Measurements from ENCODE around the gene STPG4. TPM values are rescaled to one million over a fixed set of nuclear protein-coding genes. Genes with fewer than 3 reads are reported as not detected.
A peak's percentile ranks its signal among the peaks of the same experiment; 100 is the strongest.
"Not testable (repeated sequence)": the region's sequence is repeated elsewhere in the genome, so short reads cannot be mapped to it uniquely, and the experiment has no call there.

The STPG4 gene
- total RNA-seq, 6 experiments from 2014 or later, result 0.19 to 0.40 (median 0.25) TPM; not detected in 3

- H3K27ac Mint-ChIP-seq, result peak overlapping the region; percentile 78
- H3K4me1 Mint-ChIP-seq (ENCODE audit: low read depth), result peaks cover 54% of the 10 kb centered on the region
- peak; percentile 82 for DNase-seq
- H3K36me3 Mint-ChIP-seq (ENCODE audit: low read depth), result peaks cover 5% of the 10 kb centered on the region; the same call in 1 of the 2 replicates
- peak overlapping the region; percentile 65 for H3K4me3 Mint-ChIP-seq
- no peaks in the 10 kb centered on the region for H3K27me3 Mint-ChIP-seq (ENCODE audit: insufficient read depth)
- H3K9me3 Mint-ChIP-seq, result peaks cover 5% of the 10 kb centered on the region
- TF ChIP-seq CTCF (IDR thresholded peaks at IDR 0.05), result no peak
Measured at GRCh38 chr2:47119001-47119400, 36.1 kb downstream of the STPG4 start.

- Mint-ChIP-seq H3K27me3 (ENCODE audit: insufficient read depth) (no peaks in the 10 kb centered on the region), H3K36me3 (ENCODE audit: low read depth) (peaks cover 5% of the 10 kb centered on the region; the same call in 1 of the 2 replicates), H3K9me3 (peaks cover 5% of the 10 kb centered on the region), H3K27ac (peak overlapping the region; percentile 78), H3K4me3 (peak overlapping the region; percentile 65), H3K4me1 (ENCODE audit: low read depth) (peaks cover 54% of the 10 kb centered on the region)
- no peak for DNase-seq
- TF ChIP-seq CTCF (IDR thresholded peaks at IDR 0.05), result no peak
Measured at GRCh38 chr2:47118581-47118980, 36.5 kb downstream of the STPG4 start.

DNA sequence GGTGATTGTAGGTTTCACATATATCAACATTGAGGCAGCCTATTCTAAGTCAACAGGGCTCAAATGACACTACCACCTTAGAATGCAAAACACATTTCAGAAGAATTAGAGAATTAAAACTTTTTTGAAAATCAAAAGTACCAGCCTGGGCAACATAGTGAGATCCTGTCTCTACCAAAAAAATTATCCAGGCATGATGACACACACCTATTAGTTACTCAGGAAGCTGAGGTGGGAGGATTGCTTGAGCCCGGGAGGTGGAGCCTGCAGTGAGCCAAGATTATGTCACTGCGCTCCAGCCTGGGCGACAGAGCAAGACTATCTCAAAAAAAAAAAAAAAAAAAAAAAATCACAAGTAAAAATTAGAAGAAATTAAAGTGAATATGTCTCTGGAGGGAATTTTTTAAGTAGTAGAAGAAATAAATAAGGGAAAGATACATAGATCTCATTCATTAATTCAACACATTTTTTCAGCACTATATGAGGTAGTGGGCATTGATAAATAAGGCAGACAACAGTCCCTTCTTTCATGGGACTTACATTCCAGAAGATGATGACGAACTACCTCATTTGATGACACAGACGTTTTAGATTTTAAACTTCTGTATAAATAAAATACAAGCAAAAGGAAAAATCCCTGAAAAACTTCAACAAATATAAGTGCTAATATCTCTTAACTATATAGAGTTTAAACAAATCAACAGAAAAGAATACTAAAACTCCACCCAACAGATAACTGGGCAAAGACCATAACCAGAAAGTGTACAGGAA, 42.3 kb downstream of the STPG4 start:
- no peaks in the 10 kb centered on the region for H3K9me3 Mint-ChIP-seq
- peaks cover 32% of the 10 kb centered on the region for H3K4me1 Mint-ChIP-seq (ENCODE audit: low read depth)
- H3K36me3 Mint-ChIP-seq (ENCODE audit: low read depth), result peaks cover 4% of the 10 kb centered on the region; the same call in 1 of the 2 replicates
- H3K4me3 Mint-ChIP-seq, result no peak overlapping the region
- DNase-seq, result no peak
- H3K27ac Mint-ChIP-seq, result no peak overlapping the region
- TF ChIP-seq CTCF (IDR thresholded peaks at IDR 0.05), result no peak
- no peaks in the 10 kb centered on the region for H3K27me3 Mint-ChIP-seq (ENCODE audit: insufficient read depth)

GRCh38 chr2:47109680-47110079, 45.4 kb downstream of the STPG4 start:
- H3K27me3 Mint-ChIP-seq (ENCODE audit: insufficient read depth), result no peaks in the 10 kb centered on the region; the same call in 1 of the 2 replicates
- peaks cover 19% of the 10 kb centered on the region for H3K4me1 Mint-ChIP-seq (ENCODE audit: low read depth)
- DNase-seq, result no peak
- no peaks in the 10 kb centered on the region for H3K9me3 Mint-ChIP-seq
- H3K36me3 Mint-ChIP-seq (ENCODE audit: low read depth), result peaks cover 4% of the 10 kb centered on the region; the same call in 1 of the 2 replicates
- no peak overlapping the region for H3K4me3 Mint-ChIP-seq
- H3K27ac Mint-ChIP-seq, result no peak overlapping the region
- no peak for TF ChIP-seq CTCF (IDR thresholded peaks at IDR 0.05)

DNA sequence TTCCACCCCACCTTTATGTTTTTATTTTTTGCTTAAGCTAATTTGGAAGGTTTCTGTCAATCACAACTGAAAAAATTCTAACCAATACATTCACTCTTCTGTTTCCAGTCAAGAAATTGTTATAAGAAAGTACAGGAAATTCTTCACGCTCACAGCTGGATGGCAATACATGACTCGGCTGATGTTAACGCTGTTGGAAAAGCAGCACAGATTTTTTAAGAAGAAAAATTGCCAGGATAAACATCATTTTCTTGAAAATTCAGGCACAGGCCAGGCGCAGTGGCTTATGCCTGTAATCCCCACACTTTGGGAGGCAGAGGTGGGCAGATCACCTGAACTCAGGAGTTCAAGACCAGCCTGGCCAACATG, 46.1 kb downstream of the STPG4 start:
- TF ChIP-seq CTCF (IDR thresholded peaks at IDR 0.05), result no peak
- no peak overlapping the region for H3K27ac Mint-ChIP-seq
- no peak for DNase-seq
- H3K4me3 Mint-ChIP-seq, result no peak overlapping the region
- H3K27me3 Mint-ChIP-seq (ENCODE audit: insufficient read depth), result no peaks in the 10 kb centered on the region; the same call in 1 of the 2 replicates
- H3K9me3 Mint-ChIP-seq, result no peaks in the 10 kb centered on the region
- peaks cover 4% of the 10 kb centered on the region; the same call in 1 of the 2 replicates for H3K36me3 Mint-ChIP-seq (ENCODE audit: low read depth)
- H3K4me1 Mint-ChIP-seq (ENCODE audit: low read depth), result peaks cover 19% of the 10 kb centered on the region

GRCh38 chr2:47108267-47109006, 46.7 kb downstream of the STPG4 start:
- DNase-seq; H3K9me3 Mint-ChIP-seq; H3K4me3 Mint-ChIP-seq; H3K27me3 Mint-ChIP-seq (ENCODE audit: insufficient read depth); H3K36me3 Mint-ChIP-seq (ENCODE audit: low read depth); H3K27ac Mint-ChIP-seq: not testable (repeated sequence)
- H3K4me1 Mint-ChIP-seq (ENCODE audit: low read depth), result peaks cover 19% of the 10 kb centered on the region

GRCh38 chr2:47107201-47107600, 47.9 kb downstream of the STPG4 start:
- not testable (repeated sequence) for H3K9me3 Mint-ChIP-seq; H3K36me3 Mint-ChIP-seq (ENCODE audit: low read depth); H3K27me3 Mint-ChIP-seq (ENCODE audit: insufficient read depth); H3K4me3 Mint-ChIP-seq; H3K27ac Mint-ChIP-seq; DNase-seq
- peaks cover 12% of the 10 kb centered on the region for H3K4me1 Mint-ChIP-seq (ENCODE audit: low read depth)

DNA sequence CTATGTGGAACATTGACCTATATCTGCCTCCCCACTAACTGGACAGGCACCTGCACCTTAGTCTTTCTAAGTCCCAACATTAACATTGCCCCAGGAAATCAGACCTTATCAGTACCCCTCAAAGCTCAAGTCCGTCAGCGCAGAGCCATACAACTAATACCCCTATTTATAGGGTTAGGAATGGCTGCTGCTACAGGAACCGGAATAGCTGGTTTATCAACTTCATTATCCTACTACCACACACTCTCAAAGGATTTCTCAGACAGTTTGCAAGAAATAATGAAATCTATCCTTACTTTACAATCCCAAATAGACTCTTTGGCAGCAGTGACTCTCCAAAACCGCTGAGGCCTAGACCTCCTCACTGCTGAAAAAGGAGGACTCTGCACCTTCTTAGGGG, 48.9 kb downstream of the STPG4 start:
- H3K4me1 Mint-ChIP-seq (ENCODE audit: low read depth), result peaks cover 12% of the 10 kb centered on the region
- H3K4me3 Mint-ChIP-seq; H3K27ac Mint-ChIP-seq; H3K9me3 Mint-ChIP-seq; H3K27me3 Mint-ChIP-seq (ENCODE audit: insufficient read depth); DNase-seq: not testable (repeated sequence)
- peaks cover 11% of the 10 kb centered on the region; the same call in 1 of the 2 replicates for H3K36me3 Mint-ChIP-seq (ENCODE audit: low read depth)
